Activated T-helper 1 cell treated with Interleukin-2 at 50 U/mL for 16 hours (primary cell): ENCODE measurements around the gene BRDT.
"Not testable (repeated sequence)": the region's sequence is repeated elsewhere in the genome, so short reads cannot be mapped to it uniquely, and the experiment has no call there.

ENCODE experiments used
- DNase-seq: peaks from one replicate; pipeline ENCODE4 v3.0.0-alpha.2; 2020; ENCODE audit warnings: low read depth

Gene BRDT

DNA sequence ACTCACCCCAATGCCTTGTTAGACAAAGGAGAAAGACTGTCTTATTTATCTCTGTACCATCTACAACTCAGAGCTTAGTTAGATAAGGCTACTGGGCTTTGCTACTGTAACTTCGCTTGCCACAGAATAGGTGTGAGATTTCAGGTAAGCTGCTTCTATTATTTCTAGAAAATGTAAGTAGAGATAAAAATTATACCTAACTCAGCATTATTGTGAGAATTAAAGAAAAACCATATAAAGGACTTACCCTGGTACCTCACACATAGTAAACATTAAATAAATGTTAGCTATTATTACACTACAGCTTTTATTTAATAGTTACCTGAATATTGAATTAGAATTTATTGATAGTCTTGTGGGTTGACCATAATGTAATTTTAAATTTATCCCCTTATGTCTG is 44.1 kb downstream of the BRDT start:
- DNase-seq = no peak

DNA sequence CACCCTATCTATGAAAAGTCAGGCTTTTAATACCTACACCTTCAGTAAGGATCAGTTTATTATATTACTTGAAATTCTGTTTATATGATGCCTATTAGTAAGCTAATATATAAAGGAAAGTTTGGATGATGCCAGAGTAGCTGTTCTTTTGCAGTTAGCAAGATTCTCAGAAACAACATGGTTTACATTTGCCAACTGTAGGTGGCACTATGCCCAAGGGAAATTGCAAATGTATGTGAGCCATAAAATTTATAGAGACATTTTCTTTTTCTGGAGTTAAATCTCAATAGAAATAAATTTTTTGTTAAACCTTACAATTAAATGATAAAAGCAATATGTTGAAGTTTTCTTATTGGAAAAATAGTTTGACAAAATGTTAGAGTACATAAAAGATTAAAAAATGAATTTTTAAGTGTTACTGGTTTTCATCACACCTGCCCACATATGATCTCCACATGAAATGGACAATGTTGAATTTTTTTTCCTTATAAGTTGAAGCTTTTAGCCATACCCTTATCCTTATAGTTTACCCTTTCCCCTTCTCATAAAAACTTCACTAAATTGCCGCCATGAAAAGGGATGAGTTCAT is 48.5 kb downstream of the BRDT start:
- DNase-seq = peak; percentile 1

DNA sequence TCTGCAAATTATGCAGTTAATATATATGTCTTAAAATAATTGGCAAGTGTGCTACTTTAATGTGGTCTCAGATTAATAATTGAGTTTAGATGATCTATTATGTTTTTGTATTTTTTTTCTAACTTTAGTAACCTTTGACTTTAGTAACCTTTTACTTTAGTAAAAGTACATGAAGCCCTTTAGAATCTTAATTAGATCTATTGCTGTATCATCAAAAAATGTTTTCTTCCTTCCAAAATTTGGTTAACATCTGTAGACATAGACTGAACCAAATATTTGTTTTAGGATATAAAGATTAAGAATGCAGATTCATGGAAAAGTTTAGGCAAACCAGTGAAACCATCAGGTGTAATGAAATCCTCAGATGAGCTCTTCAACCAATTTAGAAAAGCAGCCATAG is 54.9 kb downstream of the BRDT start:
- no peak for DNase-seq

DNA sequence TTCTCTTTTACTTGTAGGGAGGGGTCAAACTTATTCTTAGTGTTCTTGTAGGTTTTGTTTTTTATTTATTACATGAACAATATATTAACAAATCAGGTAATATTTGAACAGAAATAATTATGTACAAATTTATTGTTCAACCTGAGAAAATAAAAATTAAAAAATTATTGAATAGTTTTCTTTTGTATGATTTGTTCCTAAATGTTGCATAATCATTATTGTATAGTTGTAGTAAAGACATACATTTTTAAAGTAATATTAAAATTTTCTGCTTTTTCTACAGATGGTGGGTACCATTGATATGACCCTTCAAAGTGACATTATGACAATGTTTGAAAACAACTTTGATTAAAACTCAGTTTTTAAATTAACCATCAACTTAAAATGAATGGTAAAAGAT is 64.7 kb downstream of the BRDT start:
- no peak for DNase-seq

DNA sequence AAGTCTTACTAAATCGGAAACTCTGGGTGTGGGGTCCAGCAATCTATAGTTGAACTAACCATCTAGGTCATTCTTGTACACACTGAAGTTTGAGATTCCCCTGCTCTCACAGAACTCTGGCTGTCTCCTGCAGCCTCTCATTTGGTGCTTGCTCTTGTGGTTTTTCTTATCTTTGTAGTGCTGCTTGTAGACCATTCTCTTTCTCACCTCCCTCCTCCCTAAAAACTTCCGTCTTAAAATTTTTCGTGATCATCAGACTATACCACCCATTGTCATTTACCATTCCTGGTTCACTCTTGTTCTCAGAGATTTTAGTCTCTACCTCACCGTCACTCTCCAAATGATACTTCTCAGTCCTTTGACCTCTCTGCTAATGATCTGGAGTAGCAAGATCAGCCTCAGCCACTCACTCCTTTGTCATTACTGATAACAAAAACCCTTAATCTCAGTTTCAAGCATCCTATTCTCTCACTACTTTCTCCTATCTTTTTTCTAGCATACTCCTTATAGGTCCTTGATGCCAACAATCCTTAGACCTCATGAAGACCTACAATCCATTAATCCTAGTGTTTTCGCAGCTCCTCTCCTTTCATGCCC is 67.6 kb downstream of the BRDT start:
- no peak for DNase-seq

DNA sequence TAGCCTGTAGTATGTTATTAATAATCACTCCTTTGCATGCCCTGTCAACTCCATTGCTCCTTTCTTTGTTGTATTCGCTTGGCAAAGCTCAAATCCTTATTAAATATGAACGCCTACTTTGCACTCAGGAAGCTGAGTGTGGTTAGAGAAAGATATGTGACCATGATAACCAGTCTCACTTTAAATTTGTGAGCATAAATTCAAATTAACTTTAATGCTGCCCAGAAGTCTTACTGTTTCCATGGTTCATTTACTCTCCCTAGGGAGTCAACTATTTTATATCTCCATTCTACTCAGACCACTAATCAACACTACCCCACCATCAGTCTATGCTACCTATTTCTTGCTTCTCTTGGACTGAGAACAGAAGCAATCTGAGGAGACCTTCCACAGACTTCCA is 68.5 kb downstream of the BRDT start:
- no peak for DNase-seq

DNA sequence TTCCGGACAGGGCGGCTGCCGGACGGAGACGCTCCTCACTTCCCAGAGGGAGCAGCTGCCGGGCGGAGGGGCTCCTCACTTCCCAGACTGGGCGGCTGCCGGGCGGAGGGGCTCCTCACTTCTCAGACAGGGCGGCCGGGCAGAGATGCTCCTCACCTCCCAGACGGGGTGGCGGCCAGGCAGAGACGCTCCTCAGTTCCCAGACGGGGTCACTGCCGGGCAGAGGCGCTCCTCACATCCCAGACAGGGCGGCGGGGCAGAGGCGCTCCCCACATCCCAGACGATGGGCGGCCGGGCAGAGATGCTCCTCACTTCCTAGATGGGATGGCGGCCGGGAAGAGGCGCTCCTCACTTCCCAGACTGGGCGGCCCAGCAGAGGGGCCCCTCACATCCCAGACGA is 76.8 kb downstream of the BRDT start:
- not testable (repeated sequence) for DNase-seq

DNA sequence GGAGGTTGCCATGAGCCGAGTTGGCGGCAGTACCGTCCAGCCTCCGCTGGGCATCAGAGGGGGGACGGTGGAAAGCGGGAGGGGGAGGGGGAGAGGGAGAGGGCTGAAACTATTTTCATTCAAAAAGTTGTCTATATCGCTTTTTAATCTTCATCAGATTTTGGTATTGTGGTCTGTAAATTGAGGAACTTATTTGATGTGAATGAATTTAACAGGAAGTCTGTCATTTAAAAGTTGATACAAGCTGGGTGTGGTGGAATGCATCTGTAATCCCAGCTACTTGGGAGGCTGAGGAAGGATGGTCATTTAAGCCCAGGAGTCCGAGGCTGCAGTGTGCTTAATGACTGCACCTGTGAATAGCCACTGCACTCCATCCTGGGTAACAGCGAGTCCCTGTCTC is 77.6 kb downstream of the BRDT start:
- no peak for DNase-seq

DNA sequence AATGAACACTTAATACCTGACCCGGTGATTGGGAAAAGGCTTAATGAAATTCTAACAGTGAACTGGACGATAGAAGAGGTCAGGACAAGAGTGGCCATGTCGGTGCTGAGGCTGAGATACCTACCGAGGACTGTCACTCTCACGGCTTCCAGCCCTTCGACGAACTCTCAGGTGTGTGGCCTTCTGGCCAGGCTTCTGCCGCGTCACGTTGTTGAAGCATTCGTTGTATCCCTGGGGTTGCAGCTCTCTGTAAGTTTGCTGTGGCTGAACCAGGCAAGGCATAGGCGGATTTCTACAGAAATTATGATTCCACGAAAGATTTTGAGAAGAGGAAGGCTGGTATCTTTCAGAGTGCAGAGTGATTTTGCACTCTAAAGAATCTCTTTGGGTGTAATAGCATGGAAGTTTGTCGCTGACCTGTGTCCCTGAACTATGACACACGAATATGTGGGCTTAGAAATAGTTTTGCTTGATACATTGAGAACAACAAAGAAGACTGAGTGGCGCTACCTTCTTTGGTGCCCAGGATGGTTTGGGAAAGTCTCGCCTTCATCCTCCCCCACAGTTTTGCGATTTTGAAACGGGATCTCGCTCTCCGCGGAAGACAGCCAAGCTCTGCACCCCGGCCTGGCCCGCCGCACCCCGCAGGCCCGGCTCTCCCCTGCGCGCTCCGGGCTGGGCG is 80.2 kb downstream of the BRDT start:
- DNase-seq = no peak

DNA sequence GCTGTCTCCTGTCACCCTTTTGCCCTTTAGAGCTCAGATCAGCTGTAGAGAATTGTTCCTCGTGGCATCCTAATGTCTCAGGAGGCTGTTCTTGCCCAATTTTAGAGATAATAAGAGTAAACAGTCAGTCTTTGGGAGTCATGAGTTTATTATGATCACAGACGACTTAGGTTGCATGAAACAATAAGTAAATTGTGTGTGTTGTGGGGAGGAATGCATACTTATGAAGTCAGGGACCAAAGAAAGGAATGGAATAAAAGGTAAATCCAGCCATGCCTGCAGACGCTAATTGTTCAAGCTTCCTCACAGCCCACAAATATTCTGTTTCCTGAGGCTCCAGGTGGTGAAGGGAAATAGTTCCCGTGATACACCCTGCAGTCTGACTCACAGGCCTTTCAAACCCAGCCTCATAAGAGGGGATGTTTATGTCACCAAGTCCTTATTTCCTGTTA is 81.5 kb downstream of the BRDT start:
- no peak for DNase-seq

DNA sequence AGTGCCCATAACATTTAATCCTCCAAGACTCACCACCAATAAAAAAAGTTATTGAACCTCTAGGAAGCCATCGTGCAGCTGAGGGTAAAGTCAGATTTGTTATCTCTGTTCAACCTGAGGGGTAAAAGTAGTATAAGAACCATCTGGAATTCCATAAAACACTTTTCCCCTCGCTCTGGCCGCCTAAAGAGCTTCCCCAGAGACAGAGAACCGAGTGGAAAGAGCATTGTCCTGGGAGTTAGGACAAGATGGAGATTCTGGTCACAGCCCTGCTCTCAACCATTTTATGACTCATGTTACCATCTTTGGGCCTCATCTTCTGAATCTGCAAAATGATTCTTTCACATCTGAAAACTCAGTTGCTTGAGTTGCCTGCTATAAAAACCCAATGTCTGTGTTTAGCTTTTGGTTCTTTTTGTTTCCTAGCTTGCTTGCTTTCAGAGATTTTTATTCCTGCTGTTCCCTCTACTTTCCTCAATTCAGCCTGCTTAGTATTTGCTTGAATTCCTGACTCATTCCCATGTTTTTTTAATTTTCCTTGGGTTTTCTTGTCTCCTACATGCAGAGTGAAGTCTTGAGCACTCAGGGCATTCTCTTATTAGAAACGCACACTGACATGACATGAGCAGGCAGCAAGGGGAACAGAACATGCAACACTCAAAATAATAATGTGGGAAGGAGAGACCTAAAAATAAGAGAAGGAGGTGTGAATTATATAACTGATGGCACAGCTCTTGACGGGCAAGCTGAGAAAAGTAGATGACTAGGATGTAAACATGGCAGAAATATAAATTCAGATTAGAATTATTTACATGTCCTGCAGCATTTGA is 82.3 kb downstream of the BRDT start:
- no peak for DNase-seq

DNA sequence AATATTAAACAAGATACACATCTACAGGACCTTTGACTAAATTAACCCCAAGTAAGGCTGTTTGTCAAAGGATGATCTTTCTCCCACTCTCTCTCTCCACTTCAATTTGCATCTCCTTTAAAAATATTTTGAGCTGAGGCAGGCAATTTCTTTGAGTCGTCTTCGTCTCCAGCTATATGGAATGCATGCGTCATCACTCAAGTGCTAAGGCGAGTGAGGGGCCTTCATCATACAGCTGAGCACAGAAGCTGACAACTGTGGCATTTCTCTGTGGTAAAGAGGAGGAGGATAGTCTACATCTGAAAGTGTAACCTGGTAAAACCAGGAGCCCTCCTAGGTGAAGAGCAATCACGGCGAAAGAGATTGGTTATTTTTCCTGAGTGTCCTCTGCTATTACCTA is 88.2 kb downstream of the BRDT start:
- no peak for DNase-seq

DNA sequence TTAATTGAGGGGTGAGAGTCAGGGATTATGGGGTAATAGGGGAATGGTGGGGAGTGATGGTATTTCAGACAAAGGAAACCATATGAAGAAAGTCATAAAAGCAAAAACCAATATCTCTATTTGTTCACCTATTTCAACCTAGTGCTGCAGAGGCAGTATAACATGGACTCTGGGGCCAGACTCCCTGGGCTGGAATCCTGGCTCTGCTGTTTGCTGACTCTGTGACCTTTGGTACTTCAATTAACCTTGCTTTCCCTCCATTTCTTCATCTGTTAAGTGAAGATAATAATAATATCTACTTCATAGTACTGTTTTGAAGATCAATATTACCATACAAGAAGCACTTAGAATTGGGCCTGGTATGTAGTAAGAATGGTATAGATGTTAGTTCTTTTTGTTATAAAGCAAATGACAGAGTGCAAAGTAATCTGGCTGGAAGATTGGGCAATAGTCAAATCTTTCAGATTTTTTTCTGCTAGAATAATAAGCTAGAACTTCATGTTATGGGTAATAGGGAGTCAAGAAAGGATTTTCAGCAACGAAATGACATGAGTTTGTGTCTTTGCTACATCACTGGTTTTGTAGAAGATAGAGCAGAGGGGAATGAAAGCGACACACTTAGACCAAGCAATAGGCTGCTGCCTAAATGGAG is 89.6 kb downstream of the BRDT start:
- DNase-seq = no peak

DNA sequence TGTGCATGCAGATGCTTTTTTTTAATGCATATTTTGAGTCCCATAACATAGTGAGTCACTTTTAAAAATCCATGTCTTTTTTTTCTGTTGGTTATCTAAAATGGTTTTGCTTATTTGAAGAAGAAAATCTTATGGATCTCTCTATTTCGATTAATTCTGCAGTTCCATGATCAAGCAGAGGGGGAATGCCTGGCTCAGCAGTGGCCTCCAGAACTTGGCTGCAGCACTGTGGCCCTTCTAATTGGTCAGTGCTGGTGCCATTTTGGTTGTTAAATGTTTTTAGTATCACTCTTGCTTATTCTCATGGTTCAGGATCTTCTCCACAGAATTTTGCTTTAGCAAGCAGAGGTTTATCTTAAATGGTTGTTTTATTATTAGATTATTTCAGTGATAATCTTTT is 91.8 kb downstream of the BRDT start:
- no peak for DNase-seq

DNA sequence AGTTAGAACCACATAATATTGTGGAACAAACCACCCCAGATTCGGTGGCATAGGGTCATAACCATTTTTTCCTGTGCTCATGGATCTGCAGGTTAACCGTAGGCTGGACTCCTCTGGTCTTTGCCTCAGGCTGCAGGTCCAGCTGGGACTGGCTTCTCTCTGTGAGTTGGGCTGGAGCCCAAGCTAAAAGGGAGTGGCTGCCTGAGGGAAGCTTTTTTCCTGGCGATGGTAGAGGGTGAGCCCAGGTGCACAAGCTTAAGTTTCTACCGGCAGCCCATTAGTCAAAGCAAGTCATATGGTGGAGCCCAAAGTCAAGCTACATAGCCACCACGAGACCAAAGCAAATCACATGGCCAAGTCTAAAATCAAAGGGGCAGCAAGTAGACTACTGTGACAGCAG is 94.4 kb downstream of the BRDT start:
- no peak for DNase-seq

DNA sequence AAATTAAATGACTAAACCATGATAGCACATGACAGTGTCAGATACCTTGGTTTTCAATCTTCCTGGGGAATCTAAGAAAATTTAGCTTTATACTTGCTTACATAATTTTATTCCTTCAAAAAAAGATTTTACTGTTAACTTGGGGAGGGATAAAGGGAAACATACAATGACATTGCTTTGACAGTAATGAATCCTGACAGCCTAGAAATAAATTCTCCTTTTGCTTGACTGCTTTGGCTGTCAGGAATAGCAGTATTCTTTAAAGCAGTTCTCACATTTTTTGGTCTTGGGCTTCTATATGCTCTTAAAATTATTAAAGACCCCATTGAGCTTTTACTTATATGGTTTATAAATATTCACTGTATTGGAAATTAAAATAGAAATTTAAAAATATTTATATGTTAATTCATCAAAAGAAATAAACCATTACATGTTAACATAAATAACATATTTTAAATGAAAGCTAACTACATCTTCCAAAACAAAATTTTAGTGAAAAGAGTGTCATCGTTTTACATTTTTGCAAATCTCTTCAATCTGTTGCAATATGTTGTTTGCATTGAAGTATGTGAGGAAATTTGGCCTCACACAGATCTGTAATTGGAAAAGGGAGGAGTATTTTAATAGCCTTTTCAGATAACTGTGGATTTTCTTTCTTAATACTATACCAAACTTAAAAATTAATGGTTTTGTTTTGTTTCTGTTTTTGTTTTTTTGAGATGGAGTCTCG is 96.7 kb downstream of the BRDT start:
- DNase-seq = no peak

DNA sequence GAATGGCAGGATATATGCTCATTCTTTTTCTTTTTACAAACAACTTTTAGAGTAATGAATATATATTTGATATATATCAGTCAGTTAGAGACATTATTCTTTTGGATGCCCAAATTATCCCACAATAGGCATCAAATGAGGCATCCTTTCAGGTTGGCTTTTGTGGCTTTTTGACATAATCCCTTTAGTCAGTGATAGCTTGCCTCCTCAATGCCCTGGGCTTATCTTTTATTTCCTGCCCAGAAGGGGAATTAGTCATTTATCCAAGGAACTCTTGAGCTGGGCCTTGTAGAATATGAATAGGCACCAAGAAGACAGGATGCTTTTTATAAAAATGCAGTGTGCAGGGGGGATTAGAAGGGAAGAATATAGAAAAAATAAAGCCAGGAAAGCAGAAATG is 102.7 kb downstream of the BRDT start:
- no peak for DNase-seq
